ENCODE data around the gene HDGFL3. TPM values are rescaled to one million over a fixed set of nuclear protein-coding genes. Genes with fewer than 3 reads are reported as not detected.

Gene HDGFL3
- total RNA-seq, 4 donors from 2014 or later, result 1.00 to 7.1 (median 4.1) TPM

GRCh38 chr15:83123529-83123928, 84.1 kb downstream of the HDGFL3 start:
- no peak overlapping the region for H3K4me3 ChIP-seq
- in situ Hi-C loops (cut with MboI; ENCODE audit: low sequenced_read_pairs in 4 of 4) (loop anchor here in 1 of 4 donors (25.0 kb wide), 1 partner anchor 586 kb away; the partner anchor contains the start of gene RPS17), intact Hi-C loops (cut with DNase I; ENCODE audit: low total_unique reads) (no loop called here)
- ATAC-seq (no peak), DNase-seq (no peak)
- no peak overlapping the region for H3K27ac ChIP-seq
- H3K4me1 ChIP-seq, result no peaks in the 10 kb centered on the region
- H3K36me3 ChIP-seq, result peaks cover 0 to 68% of the 10 kb centered on the region in 2 donors
- H3K9me3 ChIP-seq, result no peaks in the 10 kb centered on the region
- no peaks in the 10 kb centered on the region for H3K27me3 ChIP-seq
- no peak for TF ChIP-seq POLR2A (IDR thresholded peaks at IDR 0.05)
- TF ChIP-seq CTCF (IDR thresholded peaks at IDR 0.05 in 4 of 5, conservative IDR thresholded peaks at IDR 0.05 in 1 of 5), result no peak

GRCh38 chr15:83119968-83120581, 87.5 kb downstream of the HDGFL3 start:
- TF ChIP-seq CTCF (IDR thresholded peaks at IDR 0.05 in 4 of 5, conservative IDR thresholded peaks at IDR 0.05 in 1 of 5), result no peak
- no peak for TF ChIP-seq POLR2A (IDR thresholded peaks at IDR 0.05)
- in situ Hi-C loops (cut with MboI; ENCODE audit: low sequenced_read_pairs in 4 of 4), result loop anchor here in 2 of 4 donors (10.0 to 25.0 kb wide), 2 partner anchors 115 to 583 kb away; partner anchors contain the start of gene RPS17 (in 1 of the 2)
- ATAC-seq (no peak), DNase-seq (no peak)
- intact Hi-C loops (cut with DNase I; ENCODE audit: low total_unique reads), result no loop called here
- H3K27me3 ChIP-seq, result no peaks in the 10 kb centered on the region
- H3K27ac ChIP-seq, result no peak overlapping the region
- no peaks in the 10 kb centered on the region for H3K4me1 ChIP-seq
- no peak overlapping the region for H3K4me3 ChIP-seq
- H3K9me3 ChIP-seq, result no peaks in the 10 kb centered on the region
- H3K36me3 ChIP-seq, result peaks cover 0 to 49% of the 10 kb centered on the region in 2 donors

GRCh38 chr15:83118968-83119367, 88.7 kb downstream of the HDGFL3 start:
- Histone ChIP-seq H3K27me3 (no peaks in the 10 kb centered on the region), H3K9me3 (no peaks in the 10 kb centered on the region), H3K36me3 (peaks cover 0 to 47% of the 10 kb centered on the region in 2 donors), H3K4me1 (no peaks in the 10 kb centered on the region), H3K27ac (no peak overlapping the region), H3K4me3 (no peak overlapping the region)
- TF ChIP-seq CTCF (IDR thresholded peaks at IDR 0.05 in 4 of 5, conservative IDR thresholded peaks at IDR 0.05 in 1 of 5) (no peak), POLR2A (IDR thresholded peaks at IDR 0.05) (no peak)
- ATAC-seq (no peak), DNase-seq (no peak)
- intact Hi-C loops (cut with DNase I; ENCODE audit: low total_unique reads) (no loop called here), in situ Hi-C loops (cut with MboI; ENCODE audit: low sequenced_read_pairs in 4 of 4) (loop anchor here in 2 of 4 donors (10.0 to 25.0 kb wide), 2 partner anchors 114 to 582 kb away; partner anchors contain the start of gene RPS17 (in 1 of the 2))

- Histone ChIP-seq H3K27ac (no peak overlapping the region), H3K9me3 (no peaks in the 10 kb centered on the region), H3K4me1 (peaks cover 2 to 3% of the 10 kb centered on the region in 2 donors), H3K4me3 (no peak overlapping the region), H3K36me3 (peaks cover 0 to 43% of the 10 kb centered on the region in 2 donors), H3K27me3 (no peaks in the 10 kb centered on the region)
- ATAC-seq (no peak), DNase-seq (no peak)
- TF ChIP-seq POLR2A (IDR thresholded peaks at IDR 0.05), result no peak
- TF ChIP-seq CTCF (IDR thresholded peaks at IDR 0.05 in 4 of 5, conservative IDR thresholded peaks at IDR 0.05 in 1 of 5), result no peak
- intact Hi-C loops (cut with DNase I; ENCODE audit: low total_unique reads) (no loop called here), in situ Hi-C loops (cut with MboI; ENCODE audit: low sequenced_read_pairs in 4 of 4) (loop anchor here in 2 of 4 donors (10.0 to 25.0 kb wide), 2 partner anchors 114 to 581 kb away; partner anchors contain the start of gene RPS17 (in 1 of the 2))
Measured at GRCh38 chr15:83118291-83118827, 89.3 kb downstream of the HDGFL3 start.
